Urothelium cell line (cell line): Measurements from ENCODE around the gene LAMB4.

Source experiments
- DNase-seq: peaks from one replicate; pipeline ENCODE4 v3.0.0; 2011; ENCODE audit warnings: low spot score, mixed read lengths
- FAIRE-seq: peaks from 2 replicates; lab custom pipeline; 2011; peaks lifted over from hg19 to GRCh38; lab: Jason Lieb, UNC

Gene LAMB4, protein sequence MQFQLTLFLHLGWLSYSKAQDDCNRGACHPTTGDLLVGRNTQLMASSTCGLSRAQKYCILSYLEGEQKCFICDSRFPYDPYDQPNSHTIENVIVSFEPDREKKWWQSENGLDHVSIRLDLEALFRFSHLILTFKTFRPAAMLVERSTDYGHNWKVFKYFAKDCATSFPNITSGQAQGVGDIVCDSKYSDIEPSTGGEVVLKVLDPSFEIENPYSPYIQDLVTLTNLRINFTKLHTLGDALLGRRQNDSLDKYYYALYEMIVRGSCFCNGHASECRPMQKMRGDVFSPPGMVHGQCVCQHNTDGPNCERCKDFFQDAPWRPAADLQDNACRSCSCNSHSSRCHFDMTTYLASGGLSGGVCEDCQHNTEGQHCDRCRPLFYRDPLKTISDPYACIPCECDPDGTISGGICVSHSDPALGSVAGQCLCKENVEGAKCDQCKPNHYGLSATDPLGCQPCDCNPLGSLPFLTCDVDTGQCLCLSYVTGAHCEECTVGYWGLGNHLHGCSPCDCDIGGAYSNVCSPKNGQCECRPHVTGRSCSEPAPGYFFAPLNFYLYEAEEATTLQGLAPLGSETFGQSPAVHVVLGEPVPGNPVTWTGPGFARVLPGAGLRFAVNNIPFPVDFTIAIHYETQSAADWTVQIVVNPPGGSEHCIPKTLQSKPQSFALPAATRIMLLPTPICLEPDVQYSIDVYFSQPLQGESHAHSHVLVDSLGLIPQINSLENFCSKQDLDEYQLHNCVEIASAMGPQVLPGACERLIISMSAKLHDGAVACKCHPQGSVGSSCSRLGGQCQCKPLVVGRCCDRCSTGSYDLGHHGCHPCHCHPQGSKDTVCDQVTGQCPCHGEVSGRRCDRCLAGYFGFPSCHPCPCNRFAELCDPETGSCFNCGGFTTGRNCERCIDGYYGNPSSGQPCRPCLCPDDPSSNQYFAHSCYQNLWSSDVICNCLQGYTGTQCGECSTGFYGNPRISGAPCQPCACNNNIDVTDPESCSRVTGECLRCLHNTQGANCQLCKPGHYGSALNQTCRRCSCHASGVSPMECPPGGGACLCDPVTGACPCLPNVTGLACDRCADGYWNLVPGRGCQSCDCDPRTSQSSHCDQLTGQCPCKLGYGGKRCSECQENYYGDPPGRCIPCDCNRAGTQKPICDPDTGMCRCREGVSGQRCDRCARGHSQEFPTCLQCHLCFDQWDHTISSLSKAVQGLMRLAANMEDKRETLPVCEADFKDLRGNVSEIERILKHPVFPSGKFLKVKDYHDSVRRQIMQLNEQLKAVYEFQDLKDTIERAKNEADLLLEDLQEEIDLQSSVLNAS (N-terminal part only)

DNA sequence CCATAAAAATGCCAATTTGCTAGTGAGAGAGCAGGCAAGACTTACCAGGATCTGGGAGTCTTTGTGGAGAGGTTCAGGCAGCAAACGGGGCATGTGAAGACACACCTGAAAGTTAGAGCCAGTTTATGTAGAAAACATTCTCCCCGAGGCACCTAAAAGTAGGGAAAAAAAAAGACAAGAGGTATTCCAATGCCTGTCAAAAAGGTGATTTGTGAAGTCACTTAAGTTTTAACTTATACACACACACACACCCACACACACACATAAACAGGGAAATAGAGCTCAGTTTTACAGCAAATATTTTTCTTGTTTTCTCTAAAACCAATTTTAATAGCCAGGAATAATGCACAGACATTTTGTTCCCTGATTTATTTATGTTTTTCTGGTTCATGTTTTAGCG is at the start of gene LAMB4:
Gene LAMB4, minus strand, starts transcription at position 101 of the 400 bp plus-strand sequence. CDS start 7,197 bp downstream, outside the sequence.
- FAIRE-seq (no peak), DNase-seq (no peak)

DNA sequence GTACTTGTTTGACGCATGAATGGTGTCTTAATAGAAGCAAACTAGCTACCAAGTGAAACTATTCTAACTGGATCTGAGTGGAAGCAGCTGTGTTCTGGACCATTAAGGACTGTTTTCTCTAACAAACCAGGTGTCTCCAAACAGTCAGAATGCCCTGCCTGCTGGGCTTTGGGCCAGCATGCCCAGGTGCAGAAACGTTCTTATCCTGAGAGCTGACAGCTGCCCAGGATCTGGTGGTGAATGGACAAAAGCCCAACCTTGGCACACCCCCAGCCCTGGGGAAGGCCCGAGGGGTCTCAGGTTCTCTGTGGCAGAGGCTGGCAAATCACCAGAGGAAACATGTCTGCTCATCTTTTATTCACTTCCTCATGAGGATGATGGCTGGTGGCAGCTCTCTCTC is 48.2 kb upstream of the LAMB4 start:
- DNase-seq (no peak), FAIRE-seq (no peak)

DNA sequence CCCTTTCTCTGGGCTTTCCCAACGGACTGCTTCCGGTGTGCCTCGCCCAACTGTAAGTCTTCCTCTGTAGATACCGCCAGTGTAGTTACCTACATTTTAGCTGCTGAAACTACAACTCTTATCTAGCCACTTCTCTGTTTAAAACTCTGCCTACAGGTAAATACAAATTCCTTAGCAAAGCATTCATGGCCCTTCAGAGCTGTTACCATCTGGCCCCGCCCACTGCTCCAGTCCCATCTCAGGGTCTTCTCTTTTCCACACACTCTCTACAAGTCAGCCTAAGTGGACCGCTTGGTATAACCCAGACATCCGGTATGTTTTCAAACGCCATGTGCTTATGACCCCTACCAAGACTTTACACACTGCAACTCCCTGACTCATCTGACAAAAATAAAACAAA is 41.0 kb upstream of the LAMB4 start:
- FAIRE-seq (no peak), DNase-seq (no peak)

DNA sequence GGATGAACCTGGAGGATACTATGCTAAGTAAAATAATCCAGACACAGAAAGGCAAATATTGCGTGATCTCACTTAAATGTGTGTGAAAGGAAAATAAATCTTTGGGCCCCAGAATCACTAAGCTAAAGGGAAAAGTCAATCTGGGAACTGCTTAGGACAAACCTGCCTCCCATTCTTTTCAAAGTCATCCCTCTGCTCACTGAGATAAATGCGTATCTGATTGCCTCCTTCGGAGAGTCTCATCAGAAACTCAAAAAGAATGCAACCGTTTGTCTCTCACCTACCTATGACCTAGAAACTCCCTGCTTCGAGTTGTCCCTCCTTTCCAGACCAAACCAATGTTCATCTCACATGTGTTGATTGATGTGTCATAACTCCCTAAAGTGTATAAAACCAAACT is 40.1 kb upstream of the LAMB4 start:
- no peak for FAIRE-seq
- no peak for DNase-seq

DNA sequence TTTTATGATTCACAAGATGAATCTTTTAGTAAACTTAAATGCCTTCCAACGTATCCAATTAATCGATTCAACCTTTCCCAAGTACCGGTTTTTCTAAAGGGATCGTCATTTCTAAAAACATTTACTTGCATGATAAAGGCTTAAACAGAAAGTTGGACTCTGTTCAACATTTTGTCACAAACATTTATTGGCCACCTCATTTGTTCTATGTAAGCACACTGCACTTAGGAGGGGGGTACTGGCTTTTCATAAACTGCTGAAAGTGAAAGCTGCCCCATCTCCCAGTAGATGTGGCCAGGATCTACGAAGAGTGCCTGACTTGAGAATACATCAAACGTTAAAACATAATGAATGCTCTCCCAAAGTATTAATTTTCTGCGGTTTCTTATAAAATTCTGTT is 37.3 kb upstream of the LAMB4 start:
- FAIRE-seq (no peak), DNase-seq (peak; percentile 26)

DNA sequence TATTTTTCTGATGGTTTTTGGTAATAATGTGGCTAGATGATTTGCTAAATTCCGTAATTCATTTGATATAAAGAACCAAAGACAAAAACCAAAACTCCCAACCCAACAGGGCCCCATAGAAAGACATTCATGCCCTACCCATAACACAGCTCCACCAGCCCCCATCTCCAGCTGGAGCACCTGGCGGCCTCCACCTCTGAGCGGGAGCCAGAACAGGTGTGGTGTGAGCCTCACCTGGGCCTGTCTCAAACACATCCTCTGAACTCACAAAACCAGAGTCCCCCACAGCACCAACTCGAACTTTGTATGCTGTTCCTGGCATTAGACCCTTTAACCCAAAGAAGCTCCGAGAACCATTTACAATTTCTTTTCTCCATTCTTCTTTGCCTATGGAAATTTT is 36.5 kb upstream of the LAMB4 start:
- FAIRE-seq = no peak

DNA sequence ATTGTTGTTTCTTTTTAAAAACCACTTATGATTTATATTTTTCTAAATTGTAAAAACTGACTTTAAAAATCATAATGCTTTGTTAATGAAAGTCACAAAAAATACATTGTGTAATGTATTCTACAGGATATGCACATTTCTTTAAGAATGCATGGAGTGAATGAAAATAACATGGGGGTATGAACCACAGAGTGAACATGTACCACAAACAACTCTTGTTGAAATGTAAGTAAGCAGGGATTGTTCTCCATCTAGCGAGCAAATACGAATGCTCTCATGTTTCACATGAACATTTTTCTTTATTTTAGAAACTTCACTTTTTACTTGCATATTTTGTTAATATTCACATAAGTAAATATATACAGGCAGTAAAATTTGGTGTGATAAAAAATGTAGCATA is 35.6 kb upstream of the LAMB4 start:
- no peak for DNase-seq
- peak; percentile 20 for FAIRE-seq

More for the DNA sequence above, 36.5 kb upstream of the LAMB4 start:
- DNase-seq = no peak

DNA sequence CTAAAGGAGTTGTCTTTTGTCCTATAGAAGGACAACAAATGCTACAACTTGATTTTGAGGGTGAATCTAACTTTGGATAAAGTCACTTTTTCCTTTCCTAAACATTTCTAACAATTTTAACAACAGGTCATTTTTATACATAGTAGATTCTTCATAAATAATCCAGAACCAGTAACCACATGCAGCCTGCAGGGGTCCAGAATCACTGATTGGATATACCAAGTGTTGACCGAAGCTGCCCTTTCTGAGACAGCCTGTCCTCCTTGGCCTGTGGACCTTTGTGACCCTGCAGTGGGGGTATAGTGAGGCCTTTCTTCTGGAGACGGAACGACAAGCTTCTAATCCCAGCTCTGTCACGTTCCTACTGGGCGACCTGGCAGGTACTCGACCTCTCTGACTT is 34.8 kb upstream of the LAMB4 start:
- FAIRE-seq (peak; percentile 72), DNase-seq (no peak)

DNA sequence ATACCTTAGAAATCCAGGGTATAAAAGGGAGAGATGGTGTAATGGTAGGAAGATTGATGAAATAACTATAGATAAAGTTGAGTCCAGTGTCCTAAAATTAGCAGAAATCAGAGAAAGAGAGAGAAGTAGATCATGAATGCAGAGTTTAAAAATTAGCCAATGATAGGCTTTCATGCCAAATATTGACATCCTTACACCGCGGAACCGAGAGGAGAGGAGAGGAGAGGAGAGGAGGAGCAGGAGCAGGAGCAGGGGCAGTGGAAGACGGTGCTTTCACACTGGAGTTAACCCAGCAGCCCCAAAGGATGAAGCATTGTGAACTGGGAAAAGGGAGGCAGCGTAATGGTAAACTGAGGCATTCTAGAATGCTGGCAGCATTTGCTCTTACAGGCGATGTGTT is 34.2 kb upstream of the LAMB4 start:
- DNase-seq (no peak), FAIRE-seq (no peak)

DNA sequence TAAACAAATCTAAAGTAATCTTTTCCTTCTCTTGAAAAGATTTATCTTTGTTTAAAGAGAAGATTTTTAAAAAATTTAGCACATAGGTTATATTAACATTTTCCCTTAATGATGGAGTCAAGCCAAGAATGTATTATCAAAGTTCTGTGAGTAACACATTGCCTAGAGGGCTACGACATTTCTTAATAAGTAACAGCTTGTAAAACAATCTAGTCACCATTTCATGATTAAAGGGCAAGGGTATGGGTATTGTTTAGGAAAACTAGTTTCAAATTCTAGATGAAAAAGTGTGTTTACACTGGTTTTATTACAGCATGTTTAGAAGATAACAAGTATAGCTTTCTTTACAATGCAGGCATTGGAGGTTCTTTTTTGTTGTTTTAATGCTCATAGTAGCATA is 28.6 kb upstream of the LAMB4 start:
- FAIRE-seq (no peak), DNase-seq (no peak)

DNA sequence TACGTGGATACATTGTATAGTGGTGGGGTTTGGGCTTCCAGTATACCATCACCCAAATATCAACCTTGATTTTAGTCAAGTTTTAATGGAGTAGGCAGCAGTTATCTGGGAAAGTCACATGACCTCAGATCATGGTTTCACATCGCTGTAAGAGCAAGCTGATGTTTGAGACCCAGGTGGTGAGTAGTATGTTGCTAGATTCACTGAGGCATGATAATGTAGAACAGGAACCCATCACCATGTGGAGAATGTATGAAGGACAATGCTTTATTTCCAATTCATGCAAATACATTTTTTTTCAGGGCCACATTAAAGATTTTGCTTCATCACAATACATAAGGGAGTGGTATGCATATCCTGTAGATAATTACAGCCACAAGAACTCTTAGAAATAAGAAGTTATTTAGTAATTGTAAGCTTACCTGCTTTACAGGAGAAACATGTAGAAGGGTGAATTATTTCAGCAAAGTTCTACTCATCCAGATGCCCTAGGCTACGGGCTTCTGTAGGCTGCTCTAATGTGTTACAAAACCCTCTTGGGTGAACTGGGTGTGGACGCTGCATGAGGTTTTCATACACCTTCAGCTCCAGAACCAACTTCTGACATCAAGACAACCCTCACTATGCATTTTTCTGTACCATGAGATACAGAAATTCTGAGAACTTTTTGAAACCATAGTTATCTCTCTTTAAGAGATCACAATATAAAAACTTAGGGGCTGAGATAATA is 27.6 kb upstream of the LAMB4 start:
- DNase-seq (no peak), FAIRE-seq (no peak)

DNA sequence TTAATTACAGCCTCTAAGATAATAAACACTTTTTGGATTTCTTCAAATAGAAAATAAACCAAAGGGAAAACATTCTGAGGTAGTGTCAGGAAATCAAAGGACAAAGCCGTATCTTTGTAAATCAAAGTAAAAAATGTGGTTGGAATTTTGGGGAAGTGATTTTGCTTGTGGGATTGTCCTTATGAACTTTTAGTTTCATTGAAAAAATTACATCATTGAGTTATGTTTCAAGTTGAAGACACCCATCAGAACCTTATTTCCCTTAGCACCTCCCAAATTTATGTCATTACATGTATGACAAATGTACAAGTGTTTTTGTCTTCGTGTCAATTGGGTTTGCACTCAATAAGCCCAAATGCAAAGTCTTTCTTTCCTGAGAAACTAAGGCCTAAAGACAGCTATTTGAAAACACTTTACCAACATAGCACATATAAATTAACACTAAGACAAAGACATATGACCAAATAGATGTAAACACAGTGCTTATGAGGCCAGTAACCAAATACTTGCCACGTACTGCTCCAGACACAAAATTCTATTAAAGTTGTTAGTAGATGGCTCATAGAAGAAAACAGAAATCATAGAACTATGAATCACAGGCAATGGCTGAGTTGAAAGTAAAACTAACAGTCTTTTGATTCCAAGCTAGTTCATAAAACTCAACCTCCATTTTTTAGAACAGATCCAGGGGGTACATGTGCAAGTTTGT is 26.9 kb upstream of the LAMB4 start:
- FAIRE-seq = no peak

DNA sequence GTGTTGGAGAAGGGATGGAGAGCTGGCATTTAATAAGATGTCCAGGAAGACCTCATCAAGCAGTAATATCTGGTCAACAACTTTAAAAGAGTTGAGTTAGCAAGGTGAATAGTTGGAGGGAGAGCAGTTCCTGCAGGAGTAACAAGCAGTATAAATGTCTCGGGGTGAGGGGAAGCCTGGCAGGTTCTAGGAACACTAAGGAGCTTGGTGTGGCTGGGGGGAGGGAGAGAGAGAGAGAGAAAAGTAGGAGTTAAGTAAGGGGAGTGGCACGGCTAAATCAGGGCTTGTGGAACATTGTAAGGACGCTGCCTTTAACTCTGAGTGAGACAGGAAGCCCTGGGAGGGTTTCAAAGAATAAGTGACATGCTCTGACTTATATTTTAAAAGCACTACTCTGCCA is 22.0 kb upstream of the LAMB4 start:
- DNase-seq (no peak), FAIRE-seq (no peak)

More for the DNA sequence above, 26.9 kb upstream of the LAMB4 start:
- no peak for DNase-seq

DNA sequence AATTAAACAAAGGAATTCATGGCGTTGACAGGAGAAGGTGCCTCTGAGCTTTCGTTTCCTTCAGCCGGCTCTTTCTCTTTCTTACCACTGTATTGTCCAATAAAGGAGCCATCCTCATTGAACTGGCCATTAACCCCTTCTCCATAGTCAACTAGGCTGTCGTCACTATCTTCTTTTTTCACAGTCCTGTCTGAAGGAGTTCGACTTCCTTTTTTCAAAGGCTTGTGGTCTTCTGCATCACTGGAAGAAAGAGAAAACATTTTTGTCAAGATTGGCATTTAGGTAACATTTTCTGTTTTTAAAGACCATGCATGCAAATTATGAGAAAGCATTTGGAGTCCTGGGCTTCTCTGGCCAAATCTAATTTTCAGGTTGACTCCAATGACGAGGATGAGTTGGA is 19.7 kb upstream of the LAMB4 start:
- FAIRE-seq (no peak), DNase-seq (no peak)

DNA sequence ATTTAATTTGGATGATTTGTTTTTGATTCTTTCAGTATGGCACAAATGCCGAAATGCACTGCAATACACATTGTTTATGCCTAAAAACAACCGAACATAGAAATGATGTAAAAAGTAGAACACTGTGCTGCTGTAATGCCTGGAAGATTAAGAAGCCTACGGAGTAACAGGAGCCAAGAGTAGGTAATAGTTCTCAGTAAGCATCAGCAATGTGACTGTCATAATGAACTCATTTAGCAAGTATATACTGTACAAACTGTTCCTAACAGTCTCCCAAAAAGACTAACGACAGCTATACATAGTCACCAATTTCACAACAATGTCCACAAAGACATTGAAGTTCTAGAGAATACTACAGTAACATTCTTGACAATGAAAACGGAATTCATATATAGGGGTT is 19.0 kb upstream of the LAMB4 start:
- DNase-seq = no peak
- no peak for FAIRE-seq

DNA sequence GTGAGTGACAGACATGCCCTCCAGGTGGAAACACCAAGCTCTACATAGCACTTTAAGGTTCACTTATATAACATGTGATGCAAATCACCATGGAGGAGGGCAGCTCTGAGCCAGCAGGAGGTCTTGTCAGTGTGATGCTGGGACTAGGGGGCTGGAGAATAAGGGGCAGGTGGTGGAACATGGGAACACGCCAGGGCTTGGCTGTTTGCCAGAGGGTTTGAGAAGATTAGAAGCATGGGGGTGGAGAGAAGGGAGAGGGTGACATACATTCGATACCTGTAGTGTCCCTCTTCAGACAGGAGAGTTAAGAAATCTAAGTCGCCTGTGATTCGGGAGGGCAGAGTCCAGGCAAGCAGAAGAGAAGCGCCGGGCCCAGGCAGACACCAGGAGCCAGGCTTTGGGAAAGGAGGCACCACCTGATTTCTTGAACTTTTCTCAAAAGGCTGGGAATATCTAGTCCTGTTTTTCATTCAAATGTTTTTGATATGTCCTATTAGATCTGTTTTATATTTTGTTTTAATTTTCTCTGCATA is 16.9 kb upstream of the LAMB4 start:
- no peak for FAIRE-seq
- no peak for DNase-seq

DNA sequence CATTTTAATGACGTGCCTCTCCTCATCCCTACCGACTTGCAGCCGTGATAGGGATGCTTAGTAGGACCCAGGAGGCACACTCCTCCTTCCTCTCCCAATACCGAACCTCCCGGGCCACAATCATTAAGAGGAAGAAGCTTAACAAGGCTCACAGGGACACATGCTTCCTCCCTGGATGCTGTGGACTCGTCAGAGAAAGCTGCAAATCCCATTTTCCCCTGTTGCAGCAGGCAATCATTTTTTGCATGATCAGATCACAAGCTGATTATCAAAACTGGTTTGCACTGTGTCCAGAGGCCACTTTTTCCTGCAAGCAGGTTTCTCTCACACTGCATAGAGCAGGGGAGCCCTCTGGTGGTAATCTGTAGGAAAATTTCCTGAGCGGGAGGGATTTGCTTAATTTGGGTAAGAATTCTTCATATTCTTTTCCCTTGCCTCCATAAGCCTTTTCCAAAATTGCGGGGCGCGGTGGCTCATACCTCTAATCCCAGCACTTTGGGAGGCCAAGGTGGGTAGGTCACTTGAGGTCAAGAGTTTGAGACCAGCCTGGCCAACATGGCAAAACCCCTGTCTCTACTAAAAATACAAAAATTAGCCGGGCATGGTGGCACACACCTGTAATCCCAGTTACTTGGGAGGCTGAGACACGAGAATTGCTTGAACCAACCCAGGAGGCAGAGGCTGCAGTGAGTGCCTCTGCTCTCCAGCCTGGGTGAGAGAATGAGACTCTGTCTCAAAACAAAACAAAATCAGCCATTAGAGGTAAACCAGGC is 16.1 kb upstream of the LAMB4 start:
- DNase-seq (peak; percentile 70), FAIRE-seq (no peak)

DNA sequence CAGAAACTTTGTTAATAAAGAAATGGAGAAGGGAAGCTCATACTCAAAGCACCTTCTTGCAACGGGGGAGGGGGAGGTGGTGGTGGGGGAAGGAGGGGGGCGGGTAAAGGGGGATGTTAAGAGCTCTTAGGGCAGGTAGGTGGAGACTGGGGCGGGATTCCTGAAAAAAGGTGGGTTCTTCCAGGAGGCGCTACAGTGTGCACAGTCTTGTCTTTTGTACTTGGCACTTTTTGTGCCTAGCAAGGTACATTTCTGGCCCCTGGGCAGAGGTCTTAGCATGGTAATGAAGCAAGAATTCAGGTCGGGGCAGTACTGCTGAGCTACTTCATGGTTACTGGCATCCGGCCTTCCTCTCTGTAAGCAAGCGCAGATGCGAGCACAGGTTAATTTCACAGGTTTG is 15.2 kb upstream of the LAMB4 start:
- DNase-seq = no peak
- FAIRE-seq = no peak

DNA sequence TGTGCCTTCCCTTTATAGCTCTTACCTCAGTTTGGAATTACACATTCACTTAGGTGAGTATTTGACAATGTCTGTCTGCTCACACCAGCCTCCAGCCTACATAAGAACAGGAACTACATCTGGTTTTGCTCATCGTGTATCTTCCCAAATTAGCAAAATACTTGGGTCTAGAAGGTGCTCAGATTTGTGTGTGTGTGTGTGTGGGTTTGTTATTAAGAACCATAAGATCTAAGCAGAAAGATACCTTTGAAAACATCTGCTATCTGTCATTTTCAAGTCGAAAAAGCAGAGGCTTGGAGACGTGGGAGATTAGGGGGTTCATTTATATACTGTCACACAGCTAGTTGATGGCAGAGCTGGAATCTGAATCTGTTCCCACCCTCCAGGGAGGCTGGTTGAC is 14.8 kb upstream of the LAMB4 start:
- DNase-seq (no peak), FAIRE-seq (no peak)
